CD4-positive, alpha-beta T cell (primary cell): ENCODE measurements around the gene UBE2E1. TPM values are rescaled to one million over a fixed set of nuclear protein-coding genes. Genes with fewer than 3 reads are reported as not detected.
A peak's percentile ranks its signal among the peaks of the same experiment; 100 is the strongest.

Experiments used
- ATAC-seq: fragments of 200-7000 bp; cut with Tn5 transposase; one replicate; pipeline ENCODE4 v1.10.0; 2022; ENCODE audit warnings: mild to moderate bottlenecking; ENCODE audit not compliant: poor library complexity
- CTCF ChIA-PET: fragments of 350-600 bp; sonication (Branson Sonifier 250); formaldehyde crosslinking; loops from one replicate; lab custom pipeline; 2021; ENCODE audit warnings: antibody characterized with exemption, inconsistent platforms; lab: Charles Lee
- POLR2A ChIA-PET: fragments of 350-600 bp; sonication (Branson Sonifier 250); formaldehyde crosslinking; loops from one replicate; lab custom pipeline; 2021; ENCODE audit warnings: antibody characterized with exemption, inconsistent platforms; lab: Charles Lee
- DNase-seq, 14 experiments: peaks; one replicate each; pipeline ENCODE4 v3.0.0-alpha.2; 2013 to 2020; ENCODE audit warnings: mixed read lengths in 2 of 14
- H3K27ac ChIP-seq, 2 donors: one replicate each; pipeline versions ENCODE4 v1.5.1 to v1.7.0; 2013; ENCODE audit warnings: low read length in 2 of 2, low read depth in 1 of 2, mild to moderate bottlenecking in 1 of 2
- H3K27me3 ChIP-seq, 2 experiments: 1 replicate in 1 of 2; 2 replicates in 1 of 2; pipeline versions ENCODE4 v1.6.1 to v1.7.0; 2013; ENCODE audit warnings: low read length in 2 of 2, control low read depth in 1 of 2, mild to moderate bottlenecking in 1 of 2, moderate library complexity in 1 of 2; ENCODE audit not compliant: insufficient read depth in 2 of 2, control insufficient read depth in 1 of 2
- H3K36me3 ChIP-seq: one replicate; pipeline ENCODE4 v1.6.1; 2013; ENCODE audit warnings: low read length, control low read depth; ENCODE audit not compliant: insufficient read depth
- H3K4me1 ChIP-seq: one replicate; pipeline ENCODE4 v1.6.1; 2013; ENCODE audit warnings: low read length, control low read depth; ENCODE audit not compliant: insufficient read depth
- H3K4me3 ChIP-seq: one replicate; pipeline ENCODE4 v1.5.1; 2013; ENCODE audit warnings: mild to moderate bottlenecking, low read length, moderate library complexity
- H3K9me3 ChIP-seq, 2 experiments: 1 replicate in 1 of 2; 2 replicates in 1 of 2; pipeline versions ENCODE4 v1.6.1 to v1.7.0; 2013; ENCODE audit warnings: low read length in 2 of 2, mild to moderate bottlenecking in 2 of 2, control low read depth in 1 of 2, moderate library complexity in 1 of 2; ENCODE audit not compliant: control insufficient read depth in 1 of 2, insufficient read depth in 1 of 2
- H3K27ac Mint-ChIP-seq: one replicate; pipeline ENCODE4 v1.8.0; 2020; ENCODE audit warnings: mixed read lengths
- H3K27me3 Mint-ChIP-seq: one replicate; pipeline ENCODE4 v1.8.0; 2021; ENCODE audit warnings: mixed read lengths
- H3K36me3 Mint-ChIP-seq: one replicate; pipeline ENCODE4 v1.8.0; 2021; ENCODE audit warnings: low read depth, mixed read lengths
- H3K4me1 Mint-ChIP-seq: one replicate; pipeline ENCODE4 v1.8.0; 2021; ENCODE audit warnings: low read depth, mixed read lengths
- H3K4me3 Mint-ChIP-seq: one replicate; pipeline ENCODE4 v1.8.0; 2020; ENCODE audit warnings: mild to moderate bottlenecking, mixed read lengths
- H3K9me3 Mint-ChIP-seq: one replicate; pipeline ENCODE4 v1.8.0; 2020; ENCODE audit warnings: mixed read lengths
- CTCF ChIP-seq: fragments of 200-600 bp; IDR thresholded peaks from one replicate; pipeline ENCODE4 v1.8.0; 2022; ENCODE audit warnings: antibody characterized with exemption, mild to moderate bottlenecking
- intact Hi-C, 2 experiments: fragments of 100-400 bp; cut with DNase I in 1 of 2; cut with micrococcal nuclease in 1 of 2; formaldehyde crosslinking; loops; one replicate each; pipeline versions ENCODE4 v1.15.1 to v1.9.0; 2023 to 2025; cut with DNase I, micrococcal nuclease
- total RNA-seq, 174 experiments: library from RNA in 2 of 174; stranded (reverse) in 2 of 174; gene quantifications; one replicate each; pipeline ENCODE4 v1.2.3 and lab custom pipeline; 2021 to 2026

UBE2E1 gene
- total RNA-seq, 2 experiments from 2014 or later: 49.8 to 52.2 TPM

GRCh38 chr3:23888617-23889228 lies 83.0 kb downstream of the UBE2E1 start:
- ATAC-seq: peak; percentile 51

DNA sequence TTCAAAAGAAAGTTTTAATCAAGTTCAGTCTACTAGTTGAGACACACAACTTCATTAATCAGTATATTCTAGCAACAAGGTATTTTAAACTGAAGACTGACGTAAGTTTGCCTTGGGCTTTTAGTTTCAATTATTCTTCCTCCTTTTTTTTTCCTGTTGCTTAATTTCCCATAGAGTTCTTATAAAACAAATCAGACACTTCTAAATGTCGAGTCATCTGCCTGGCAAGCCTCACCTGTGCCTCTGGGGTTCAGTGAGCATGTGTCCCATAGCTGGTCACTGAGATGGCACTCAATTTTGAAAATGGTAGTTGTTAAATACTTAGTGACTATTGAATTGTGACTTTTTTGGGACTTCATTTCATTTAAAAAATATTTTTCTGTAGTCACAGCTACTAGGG lies 83.6 kb downstream of the UBE2E1 start:
- Histone ChIP-seq H3K27ac (no peak overlapping the region), H3K36me3 (peaks cover 30% of the 10 kb centered on the region), H3K4me3 (no peak overlapping the region), H3K27me3 (no peaks in the 10 kb centered on the region), H3K4me1 (no peaks in the 10 kb centered on the region), H3K9me3 (no peaks in the 10 kb centered on the region)
- Mint-ChIP-seq H3K36me3 (peaks cover 43% of the 10 kb centered on the region), H3K27ac (no peak overlapping the region), H3K4me3 (no peak overlapping the region), H3K4me1 (no peaks in the 10 kb centered on the region), H3K27me3 (no peaks in the 10 kb centered on the region), H3K9me3 (no peaks in the 10 kb centered on the region)
- POLR2A ChIA-PET: interaction anchor here (3.2 kb wide), 1 partner anchor 27 kb away, joined by 19 read pairs; the partner anchor contains the start of genes NKIRAS1 and RPL15
- CTCF ChIA-PET: interaction anchor here (1.1 to 1.5 kb wide), 2 partner anchors 9 to 106 kb away, joined by 3 to 10 read pairs; no protein-coding TSS in a partner anchor
- intact Hi-C loops: loop anchor here (2.0 kb wide), 2 partner anchors 55 to 349 kb away; partner anchors contain the start of gene NR1D2 (in 1 of the 2)
- ATAC-seq: no peak
- DNase-seq: no peak
- no peak for TF ChIP-seq CTCF

More at GRCh38 chr3:23888617-23889228, 83.0 kb downstream of the UBE2E1 start:
- ChIA-PET POLR2A (interaction anchor here (3.2 kb wide), 1 partner anchor 28 kb away, joined by 19 read pairs; the partner anchor contains the start of genes NKIRAS1 and RPL15), CTCF (interaction anchor here (0.9 to 1.5 kb wide), 6 partner anchors 10 to 350 kb away, joined by 3 to 10 read pairs (median 3); no protein-coding TSS in a partner anchor)
- intact Hi-C loops: loop anchor here (1.0 to 2.0 kb wide), 3 partner anchors 56 to 350 kb away; partner anchors contain the start of gene NR1D2 (in 1 of the 2)
- H3K27me3 ChIP-seq: no peaks in the 10 kb centered on the region
- Mint-ChIP-seq H3K36me3 (peaks cover 37% of the 10 kb centered on the region), H3K9me3 (no peaks in the 10 kb centered on the region), H3K27me3 (no peaks in the 10 kb centered on the region), H3K4me3 (no peak overlapping the region), H3K27ac (peak overlapping the region; percentile 32), H3K4me1 (no peaks in the 10 kb centered on the region)
- H3K4me1 ChIP-seq: no peaks in the 10 kb centered on the region
- DNase-seq: peak in 4 of 14 experiments; percentile 21 to 68 (median 51)
- H3K4me3 ChIP-seq: no peak overlapping the region
- peak; percentile 88 for TF ChIP-seq CTCF
- H3K27ac ChIP-seq: no peak overlapping the region
- H3K36me3 ChIP-seq: peaks cover 30% of the 10 kb centered on the region
- no peaks in the 10 kb centered on the region for H3K9me3 ChIP-seq

DNA sequence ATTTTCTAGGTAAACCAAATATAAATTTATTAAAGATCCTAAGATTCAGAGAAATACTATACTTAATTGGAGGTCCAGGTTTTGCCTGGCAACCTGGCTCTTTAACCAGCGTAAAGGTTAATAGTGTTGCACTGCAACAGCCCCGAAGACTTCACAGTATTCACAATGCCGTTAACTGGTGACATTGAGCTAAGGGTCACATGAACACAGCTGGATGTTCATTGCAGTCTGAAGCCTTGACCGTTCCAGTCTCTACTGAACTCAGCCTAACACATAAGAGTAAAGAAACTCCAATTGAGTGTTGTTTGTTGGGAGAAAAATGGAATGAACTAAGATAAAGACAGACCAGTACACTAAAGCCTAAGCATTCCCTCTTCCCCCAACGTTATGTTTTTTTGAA lies 84.2 kb downstream of the UBE2E1 start:
- Histone ChIP-seq H3K4me3 (no peak overlapping the region), H3K4me1 (no peaks in the 10 kb centered on the region), H3K27ac (no peak overlapping the region), H3K9me3 (no peaks in the 10 kb centered on the region), H3K36me3 (peaks cover 30% of the 10 kb centered on the region), H3K27me3 (no peaks in the 10 kb centered on the region)
- Mint-ChIP-seq H3K9me3 (no peaks in the 10 kb centered on the region), H3K27me3 (no peaks in the 10 kb centered on the region), H3K27ac (no peak overlapping the region), H3K4me3 (no peak overlapping the region), H3K4me1 (peaks cover 4% of the 10 kb centered on the region), H3K36me3 (peaks cover 48% of the 10 kb centered on the region)
- no peak for TF ChIP-seq CTCF
- ChIA-PET CTCF (no interaction called here), POLR2A (interaction anchor here (3.2 kb wide), 1 partner anchor 27 kb away, joined by 19 read pairs; the partner anchor contains the start of genes NKIRAS1 and RPL15)
- no peak for DNase-seq
- no peak for ATAC-seq
- intact Hi-C loops: loop anchor here (2.0 to 5.0 kb wide), 3 partner anchors 55 to 1702 kb away; partner anchors contain the start of gene NR1D2 (in 1 of the 2)
